Measurements from ENCODE around the gene POLA1.

POLA1 gene

DNA sequence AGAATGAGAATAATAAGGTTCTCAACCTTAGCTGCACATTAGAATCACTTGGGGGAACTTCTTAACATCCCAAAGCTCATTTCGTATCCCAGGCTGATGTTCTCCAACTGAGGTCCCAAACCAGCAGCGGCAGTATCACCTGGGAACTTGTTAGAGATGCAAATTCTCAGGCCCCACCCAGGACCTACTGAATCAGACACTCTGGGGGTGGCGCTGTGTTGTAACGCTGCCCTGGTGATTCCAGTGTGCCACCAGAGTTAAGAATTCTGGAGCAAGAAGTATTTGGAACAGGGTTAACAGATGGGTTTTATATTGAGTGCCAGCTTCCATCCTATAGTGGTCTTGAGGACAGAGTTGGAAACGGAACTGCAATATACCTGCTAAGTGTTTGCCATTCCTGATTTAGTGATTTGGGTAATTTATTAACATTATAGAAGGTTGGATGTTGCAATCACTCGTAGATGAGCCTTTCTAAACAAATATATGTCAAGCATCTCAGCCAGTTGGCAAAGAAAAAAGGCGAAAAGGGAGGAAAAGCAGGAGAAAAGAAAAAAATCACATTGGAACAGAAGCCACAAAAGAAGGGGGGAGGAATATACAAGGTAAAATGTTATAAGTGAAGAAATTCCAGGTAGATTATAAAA is 181.0 kb downstream of the POLA1 start:
- TF ChIP-seq CTCF (IDR thresholded peaks at IDR 0.05; ENCODE audit: control insufficient read depth, insufficient read depth, low read depth, low read length, missing control alignments): no peak
- no peak overlapping the region for H3K4me3 ChIP-seq (ENCODE audit: control insufficient read depth, low read depth, low read length)
- no peak for DNase-seq (ENCODE audit: low read depth)

GRCh38 chrX:24876530-24877287 is 183.0 kb downstream of the POLA1 start:
- DNase-seq (ENCODE audit: low read depth): no peak
- no peak overlapping the region for H3K4me3 ChIP-seq (ENCODE audit: control insufficient read depth, low read depth, low read length)
- no peak for TF ChIP-seq CTCF (IDR thresholded peaks at IDR 0.05; ENCODE audit: control insufficient read depth, insufficient read depth, low read depth, low read length, missing control alignments)

DNA sequence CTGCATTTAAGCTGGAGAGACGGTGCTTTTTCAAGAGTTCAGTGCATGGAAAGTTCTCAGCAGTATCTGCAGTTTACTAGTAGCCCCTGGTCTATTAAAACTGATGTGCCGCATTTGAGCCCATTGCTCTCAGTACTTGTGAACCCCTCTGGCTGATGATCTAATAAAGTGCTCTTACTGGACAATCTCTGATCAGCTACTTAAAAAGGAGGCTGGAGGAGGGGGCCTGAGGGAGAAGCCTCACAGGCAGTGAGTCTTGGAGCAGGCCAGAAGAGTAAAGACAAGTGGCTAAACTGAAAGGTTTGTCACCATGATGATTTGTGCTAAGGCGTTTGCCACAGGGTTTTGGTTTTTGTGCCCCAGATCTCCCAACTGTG is 183.6 kb downstream of the POLA1 start:
- DNase-seq (ENCODE audit: low read depth): no peak
- no peak overlapping the region for H3K4me3 ChIP-seq (ENCODE audit: control insufficient read depth, low read depth, low read length)
- no peak for TF ChIP-seq CTCF (IDR thresholded peaks at IDR 0.05; ENCODE audit: control insufficient read depth, insufficient read depth, low read depth, low read length, missing control alignments)

DNA sequence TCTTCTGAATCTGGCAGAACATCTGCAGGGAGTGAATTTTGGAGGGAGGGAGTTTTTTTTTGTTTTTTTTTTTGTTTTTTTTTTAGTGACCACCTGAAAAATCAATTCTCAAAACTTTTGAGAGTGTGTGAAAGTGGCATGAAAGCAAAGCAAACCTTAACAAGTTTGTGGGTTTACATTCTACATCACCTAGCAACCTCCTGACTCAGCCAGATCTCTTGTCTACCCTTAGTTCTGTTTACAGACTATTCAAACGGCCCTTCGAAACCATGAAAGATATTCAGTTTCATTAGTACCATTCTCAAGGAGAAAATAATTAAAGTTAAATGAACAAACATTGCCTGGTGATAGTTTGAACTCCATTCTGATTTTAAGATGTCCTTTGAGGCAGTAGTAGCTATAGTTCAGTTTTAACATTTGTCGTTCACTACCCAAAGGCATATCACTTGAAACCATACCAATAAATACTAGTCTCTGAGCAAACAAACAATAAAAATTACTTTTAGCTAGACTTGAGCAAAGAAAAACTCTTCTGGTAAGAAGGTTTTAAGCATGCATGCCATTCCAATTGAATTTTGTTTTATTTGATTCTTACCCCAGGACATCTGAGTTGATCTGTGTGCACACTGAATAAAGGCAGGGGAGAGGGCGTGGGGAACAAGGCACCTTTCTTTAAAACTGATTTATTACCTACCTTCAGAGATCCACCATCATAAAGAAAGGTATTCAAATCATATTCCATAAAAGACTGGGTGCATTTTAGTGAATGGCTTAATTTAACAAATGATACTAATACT is 184.3 kb downstream of the POLA1 start:
- no peak for TF ChIP-seq CTCF (IDR thresholded peaks at IDR 0.05; ENCODE audit: control insufficient read depth, insufficient read depth, low read depth, low read length, missing control alignments)
- H3K4me3 ChIP-seq (ENCODE audit: control insufficient read depth, low read depth, low read length): no peak overlapping the region
- no peak for DNase-seq (ENCODE audit: low read depth)

- DNase-seq (ENCODE audit: low read depth): no peak
- TF ChIP-seq CTCF (IDR thresholded peaks at IDR 0.05; ENCODE audit: control insufficient read depth, insufficient read depth, low read depth, low read length, missing control alignments): no peak
Measured at GRCh38 chrX:24879679-24880078, 186.0 kb downstream of the POLA1 start.

DNA sequence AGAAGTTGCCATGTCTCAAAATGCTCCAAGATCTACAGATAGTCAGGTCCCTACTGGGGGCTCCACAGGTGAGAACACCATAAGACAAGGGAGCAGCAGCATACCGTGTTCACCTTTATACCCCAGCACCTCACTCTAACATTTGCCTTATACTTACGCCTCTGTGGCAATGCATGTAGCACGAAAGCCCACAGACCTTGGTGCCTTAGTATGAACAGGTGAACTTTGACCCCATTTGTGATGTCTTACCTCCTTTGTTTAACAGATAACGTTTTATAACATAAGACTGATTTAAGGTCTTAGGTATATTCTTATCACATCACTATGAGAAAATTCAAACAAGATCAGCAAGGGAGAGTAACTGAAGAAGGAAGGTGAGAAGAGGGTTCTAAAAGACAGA is 193.2 kb downstream of the POLA1 start:
- H3K4me3 ChIP-seq (ENCODE audit: control insufficient read depth, low read depth, low read length): no peak overlapping the region
- no peak for DNase-seq (ENCODE audit: low read depth)
- no peak for TF ChIP-seq CTCF (IDR thresholded peaks at IDR 0.05; ENCODE audit: control insufficient read depth, insufficient read depth, low read depth, low read length, missing control alignments)

More at GRCh38 chrX:24879679-24880078, 186.0 kb downstream of the POLA1 start:
- H3K4me3 ChIP-seq (ENCODE audit: control insufficient read depth, low read depth, low read length): no peak overlapping the region
